ENCODE results near the gene OR1I1. TPM values are rescaled to one million over a fixed set of nuclear protein-coding genes. Genes with fewer than 3 reads are reported as not detected.

OR1I1 gene
- polyA plus RNA-seq, 4 donors: not detected

DNA sequence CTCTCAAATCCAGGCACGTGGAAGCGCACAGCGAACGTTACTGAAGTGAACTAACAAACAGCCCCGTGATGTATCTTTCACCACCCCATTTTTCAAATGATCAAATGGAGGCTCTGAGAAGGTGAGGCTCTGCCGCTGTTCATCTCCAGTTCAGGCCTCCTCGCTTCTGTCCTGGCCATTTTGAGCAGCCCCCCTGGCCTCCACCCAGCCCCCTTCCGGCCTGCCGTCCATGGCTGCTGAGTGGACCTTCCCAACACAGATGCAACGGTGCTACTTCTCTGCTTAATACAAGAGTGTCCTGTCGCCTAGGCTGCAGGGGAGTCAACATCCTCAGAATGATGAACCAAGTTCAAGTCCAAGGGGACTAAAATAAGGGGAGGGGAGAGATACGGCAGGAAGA lies 34.8 kb downstream of the OR1I1 start:
- no peak for FAIRE-seq
- WGBS, 3 donors: 87 to 93% (median 90%) methylated on average over 12 of the region's 12 CpGs
- no peak overlapping the region for H3K27ac ChIP-seq (ENCODE audit: low read depth in 1 of 3, low read length in 2 of 3)
- H3K36me3 ChIP-seq (ENCODE audit: control insufficient read depth in 3 of 3, insufficient read depth in 2 of 3, low read depth in 1 of 3, low read length in 3 of 3): peaks cover 10 to 90% (median 34%) of the 10 kb centered on the region in 3 donors
- no peaks in the 10 kb centered on the region for H3K27me3 ChIP-seq (ENCODE audit: control insufficient read depth in 3 of 3, insufficient read depth in 3 of 3, low read length in 3 of 3)
- DNase-seq: no peak
- peaks cover 0 to 2% of the 10 kb centered on the region in 2 donors for H3K9me3 ChIP-seq (ENCODE audit: control insufficient read depth in 2 of 2, insufficient read depth in 1 of 2, low read depth in 1 of 2, low read length in 1 of 2)
- H3K4me1 ChIP-seq (ENCODE audit: control insufficient read depth in 3 of 3, insufficient read depth in 2 of 3, low read depth in 1 of 3, low read length in 2 of 3): no peaks in the 10 kb centered on the region
- H3K4me3 ChIP-seq (ENCODE audit: low read depth in 1 of 3, low read length in 3 of 3): no peak overlapping the region

DNA sequence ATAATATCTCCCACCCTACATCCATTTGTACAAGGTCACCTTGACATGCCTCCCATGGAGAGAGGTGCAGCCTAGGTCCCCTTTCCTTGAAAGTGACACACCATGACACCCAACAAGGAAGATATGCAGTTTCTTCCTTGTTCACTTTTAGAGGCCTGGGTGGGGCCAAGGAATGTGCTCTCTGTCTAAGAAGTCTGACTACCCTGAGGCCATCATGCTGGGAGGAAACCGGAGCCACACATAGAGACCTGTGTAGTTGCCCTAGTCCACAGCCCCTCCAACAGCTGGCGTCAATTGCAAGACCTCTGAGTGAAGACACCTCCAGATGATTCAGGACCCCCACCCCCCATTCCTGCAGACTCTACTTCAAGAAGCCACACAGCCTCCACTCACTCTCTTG lies 36.2 kb downstream of the OR1I1 start:
- no peaks in the 10 kb centered on the region for H3K27me3 ChIP-seq (ENCODE audit: control insufficient read depth in 3 of 3, insufficient read depth in 3 of 3, low read length in 3 of 3)
- 95 to 96% (median 95%) methylated on average over 2 of the region's 2 CpGs for WGBS, 3 donors
- DNase-seq (no peak), FAIRE-seq (no peak)
- no peak overlapping the region for H3K27ac ChIP-seq (ENCODE audit: low read depth in 1 of 3, low read length in 2 of 3)
- no peaks in the 10 kb centered on the region for H3K4me1 ChIP-seq (ENCODE audit: control insufficient read depth in 3 of 3, insufficient read depth in 2 of 3, low read depth in 1 of 3, low read length in 2 of 3)
- H3K4me3 ChIP-seq (ENCODE audit: low read depth in 1 of 3, low read length in 3 of 3): no peak overlapping the region
- H3K36me3 ChIP-seq (ENCODE audit: control insufficient read depth in 3 of 3, insufficient read depth in 2 of 3, low read depth in 1 of 3, low read length in 3 of 3): peaks cover 10 to 98% (median 43%) of the 10 kb centered on the region in 3 donors
- peaks cover 0 to 2% of the 10 kb centered on the region in 2 donors for H3K9me3 ChIP-seq (ENCODE audit: control insufficient read depth in 2 of 2, insufficient read depth in 1 of 2, low read depth in 1 of 2, low read length in 1 of 2)

DNA sequence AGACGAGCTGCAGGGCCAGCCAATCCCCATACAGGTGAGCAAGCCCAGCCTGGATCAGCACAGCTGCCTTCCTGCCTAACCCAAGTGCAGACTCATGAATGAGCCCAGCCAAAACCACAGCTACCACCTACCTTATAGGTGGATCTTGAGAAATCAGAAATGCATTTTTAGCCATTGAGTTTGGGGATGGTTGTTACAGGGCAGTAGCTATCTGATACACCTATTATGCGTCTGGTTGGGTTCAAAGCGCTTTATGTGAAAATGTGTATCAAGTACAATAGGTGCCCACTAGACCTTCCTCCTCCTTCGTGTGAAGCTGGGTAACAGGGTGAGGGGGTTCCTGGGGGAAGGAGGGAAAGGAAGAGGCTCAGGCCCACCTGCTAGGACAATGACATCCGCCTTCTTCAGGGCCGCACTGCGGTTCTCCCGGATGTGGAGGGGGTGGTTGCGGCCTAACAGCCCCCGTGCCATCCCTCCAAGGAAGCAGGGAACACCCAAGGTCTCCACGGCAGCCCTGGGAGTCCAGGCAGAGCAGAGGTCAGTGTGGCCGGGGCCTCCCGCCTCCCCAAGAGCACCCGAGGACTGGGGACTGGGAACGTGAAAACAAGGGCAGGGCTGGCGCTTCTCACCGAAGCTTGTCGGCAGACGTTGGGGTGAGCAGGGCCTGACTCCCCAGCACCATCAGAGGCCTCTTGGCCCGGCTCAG lies 36.9 kb downstream of the OR1I1 start:
- Histone ChIP-seq H3K4me3 (ENCODE audit: low read depth in 1 of 3, low read length in 3 of 3) (no peak overlapping the region), H3K36me3 (ENCODE audit: control insufficient read depth in 3 of 3, insufficient read depth in 2 of 3, low read depth in 1 of 3, low read length in 3 of 3) (peaks cover 8 to 98% (median 43%) of the 10 kb centered on the region in 3 donors), H3K27ac (ENCODE audit: low read depth in 1 of 3, low read length in 2 of 3) (no peak overlapping the region), H3K9me3 (ENCODE audit: control insufficient read depth in 2 of 2, insufficient read depth in 1 of 2, low read depth in 1 of 2, low read length in 1 of 2) (no peaks in the 10 kb centered on the region), H3K27me3 (ENCODE audit: control insufficient read depth in 3 of 3, insufficient read depth in 3 of 3, low read length in 3 of 3) (no peaks in the 10 kb centered on the region), H3K4me1 (ENCODE audit: control insufficient read depth in 3 of 3, insufficient read depth in 2 of 3, low read depth in 1 of 3, low read length in 2 of 3) (peaks cover 0 to 2% (median 0%) of the 10 kb centered on the region in 3 donors)
- WGBS, 3 donors: 94 to 97% (median 95%) methylated on average over 19 to 20 of the region's 20 CpGs
- DNase-seq (no peak), FAIRE-seq (no peak)

DNA sequence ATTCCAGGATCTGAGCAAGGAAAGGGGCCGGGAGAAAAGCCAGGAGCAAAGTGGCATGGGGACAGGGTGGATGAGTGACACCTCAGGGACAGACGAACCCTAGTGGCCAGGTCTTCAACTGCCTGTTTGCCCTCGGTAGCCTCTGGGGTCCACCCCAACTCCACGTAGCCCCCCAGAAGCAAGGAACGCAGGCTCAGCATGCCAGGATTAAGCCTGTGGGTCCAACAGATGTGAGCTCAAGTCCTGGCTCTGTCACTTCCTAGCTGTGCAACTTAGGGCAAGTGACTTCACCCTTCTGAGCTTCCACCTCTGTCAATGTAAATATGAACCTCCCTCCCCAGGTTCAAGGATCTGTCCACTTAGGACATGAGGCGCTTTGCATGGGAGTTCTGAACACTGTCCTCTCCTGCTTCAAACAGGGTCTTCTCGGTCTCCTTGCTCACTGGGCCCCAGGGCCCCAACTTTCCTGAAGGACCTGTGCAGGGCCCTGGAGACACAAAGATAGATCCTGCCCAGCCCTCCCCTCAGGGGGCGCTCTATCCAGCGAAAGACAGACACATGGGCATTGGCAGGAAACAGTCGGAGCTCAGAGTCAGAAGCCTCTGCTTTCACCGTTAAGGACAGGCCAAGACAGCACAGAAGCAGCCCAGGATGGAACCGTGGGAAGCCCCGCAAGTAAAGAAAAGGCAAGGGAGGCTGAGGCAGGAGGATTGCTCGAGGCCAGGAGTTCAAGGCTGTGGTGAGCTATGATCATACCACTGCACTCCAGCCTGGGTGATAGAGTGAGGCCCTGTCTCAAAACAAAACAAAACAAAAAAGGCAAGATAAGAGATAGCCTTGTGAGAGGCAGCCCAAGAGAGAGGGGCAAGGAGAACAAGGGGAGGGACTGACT lies 38.4 kb downstream of the OR1I1 start:
- Histone ChIP-seq H3K36me3 (ENCODE audit: control insufficient read depth in 3 of 3, insufficient read depth in 2 of 3, low read depth in 1 of 3, low read length in 3 of 3) (peaks cover 7 to 86% (median 42%) of the 10 kb centered on the region in 3 donors), H3K4me1 (ENCODE audit: control insufficient read depth in 3 of 3, insufficient read depth in 2 of 3, low read depth in 1 of 3, low read length in 2 of 3) (peaks cover 0 to 7% (median 0%) of the 10 kb centered on the region in 3 donors), H3K9me3 (ENCODE audit: control insufficient read depth in 2 of 2, insufficient read depth in 1 of 2, low read depth in 1 of 2, low read length in 1 of 2) (no peaks in the 10 kb centered on the region), H3K27ac (ENCODE audit: low read depth in 1 of 3, low read length in 2 of 3) (no peak overlapping the region), H3K27me3 (ENCODE audit: control insufficient read depth in 3 of 3, insufficient read depth in 3 of 3, low read length in 3 of 3) (no peaks in the 10 kb centered on the region), H3K4me3 (ENCODE audit: low read depth in 1 of 3, low read length in 3 of 3) (no peak overlapping the region)
- DNase-seq (no peak), FAIRE-seq (no peak)
- WGBS, 3 donors: 95 to 98% (median 97%) methylated on average over 14 of the region's 14 CpGs

DNA sequence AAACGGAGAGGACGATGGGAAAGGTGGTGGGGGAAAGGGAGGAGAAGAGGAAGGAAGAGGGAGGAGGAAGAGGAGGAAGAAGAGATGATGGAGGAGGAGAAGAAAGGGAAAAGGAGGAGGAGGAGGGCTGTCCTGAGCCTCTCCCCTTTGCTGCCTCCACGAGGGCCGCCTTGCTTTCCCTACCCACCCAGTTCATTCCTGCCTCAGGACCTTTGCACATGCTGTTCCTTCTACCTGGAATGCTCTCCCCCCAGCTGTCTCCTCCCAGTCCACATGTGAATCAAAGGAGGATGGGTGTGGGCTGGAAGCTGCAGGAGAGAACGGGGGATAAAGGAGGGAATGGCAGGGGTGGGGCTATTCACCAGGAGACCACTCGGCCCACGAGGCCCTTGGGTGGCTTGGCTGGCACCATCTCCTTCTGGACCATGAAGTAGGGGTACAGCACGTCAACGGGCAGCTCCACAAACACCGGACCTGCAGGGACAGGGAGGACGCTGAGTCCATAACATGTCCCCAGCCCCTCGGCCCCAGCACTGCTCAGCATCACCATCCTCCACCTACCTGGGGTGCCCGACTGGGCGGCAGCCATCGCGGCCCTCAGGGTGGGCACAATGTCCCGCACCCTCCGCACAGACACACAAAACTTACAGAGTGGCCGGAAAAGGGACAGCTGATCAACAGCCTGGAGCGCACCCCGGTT lies 40.5 kb downstream of the OR1I1 start:
- Histone ChIP-seq H3K27me3 (ENCODE audit: control insufficient read depth in 3 of 3, insufficient read depth in 3 of 3, low read length in 3 of 3) (no peaks in the 10 kb centered on the region), H3K36me3 (ENCODE audit: control insufficient read depth in 3 of 3, insufficient read depth in 2 of 3, low read depth in 1 of 3, low read length in 3 of 3) (peaks cover 2 to 65% (median 33%) of the 10 kb centered on the region in 3 donors), H3K4me1 (ENCODE audit: control insufficient read depth in 3 of 3, insufficient read depth in 2 of 3, low read depth in 1 of 3, low read length in 2 of 3) (peaks cover 0 to 9% (median 0%) of the 10 kb centered on the region in 3 donors), H3K9me3 (ENCODE audit: control insufficient read depth in 2 of 2, insufficient read depth in 1 of 2, low read depth in 1 of 2, low read length in 1 of 2) (no peaks in the 10 kb centered on the region), H3K27ac (ENCODE audit: low read depth in 1 of 3, low read length in 2 of 3) (no peak overlapping the region), H3K4me3 (ENCODE audit: low read depth in 1 of 3, low read length in 3 of 3) (no peak overlapping the region)
- no peak for FAIRE-seq
- WGBS, 3 donors: 96 to 97% (median 97%) methylated on average over 19 to 21 of the region's 21 CpGs
- DNase-seq: no peak

DNA sequence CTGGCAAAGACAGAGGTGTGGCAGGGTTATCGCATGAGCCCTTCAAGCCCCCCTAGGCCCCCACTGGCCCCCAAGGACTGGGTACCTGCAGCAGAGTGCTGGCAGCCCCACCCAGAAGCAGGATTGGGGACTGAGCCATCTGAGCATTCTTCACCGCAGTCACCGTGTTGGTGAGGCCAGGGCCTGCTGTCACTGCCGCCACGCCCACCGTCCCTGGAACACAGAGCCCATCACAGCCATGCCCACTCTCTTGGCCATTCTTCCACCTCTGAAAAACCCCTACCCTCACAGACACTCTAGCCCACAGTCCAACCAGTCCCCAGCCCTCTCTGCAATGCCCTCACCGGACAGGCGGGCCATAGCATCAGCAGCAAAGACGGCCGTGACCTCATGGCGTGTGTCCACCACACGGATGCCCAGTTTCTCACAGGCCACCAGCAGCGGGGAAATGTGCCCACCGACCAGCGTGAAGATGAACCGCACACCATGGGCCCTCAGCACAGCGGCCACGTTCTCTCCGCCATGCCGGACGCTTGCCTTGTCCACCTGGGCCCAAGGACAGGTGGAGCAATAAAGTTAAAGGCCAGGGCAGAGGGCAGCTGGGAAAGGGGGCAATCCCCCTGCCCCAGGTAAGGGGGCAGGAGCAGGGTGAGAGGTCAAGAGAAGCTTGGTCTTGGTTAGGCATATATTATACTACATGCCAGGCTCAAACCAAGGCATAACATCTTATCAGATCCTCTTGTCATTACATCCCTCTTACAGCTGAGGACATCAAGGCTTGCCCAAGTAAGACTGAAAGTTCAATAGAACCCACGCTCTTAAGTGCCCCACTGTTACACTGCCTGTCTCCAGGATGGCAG lies 41.2 kb downstream of the OR1I1 start:
- Histone ChIP-seq H3K36me3 (ENCODE audit: control insufficient read depth in 3 of 3, insufficient read depth in 2 of 3, low read depth in 1 of 3, low read length in 3 of 3) (peaks cover 2 to 57% (median 33%) of the 10 kb centered on the region in 3 donors), H3K27ac (ENCODE audit: low read depth in 1 of 3, low read length in 2 of 3) (no peak overlapping the region), H3K27me3 (ENCODE audit: control insufficient read depth in 3 of 3, insufficient read depth in 3 of 3, low read length in 3 of 3) (no peaks in the 10 kb centered on the region), H3K9me3 (ENCODE audit: control insufficient read depth in 2 of 2, insufficient read depth in 1 of 2, low read depth in 1 of 2, low read length in 1 of 2) (no peaks in the 10 kb centered on the region), H3K4me3 (ENCODE audit: low read depth in 1 of 3, low read length in 3 of 3) (peak overlapping the region in 1 of 3 donors; percentile 97), H3K4me1 (ENCODE audit: control insufficient read depth in 3 of 3, insufficient read depth in 2 of 3, low read depth in 1 of 3, low read length in 2 of 3) (peaks cover 0 to 9% (median 0%) of the 10 kb centered on the region in 3 donors)
- no peak for FAIRE-seq
- 94% methylated on average over 20 to 22 of the region's 22 CpGs for WGBS, 3 donors
- no peak for DNase-seq

DNA sequence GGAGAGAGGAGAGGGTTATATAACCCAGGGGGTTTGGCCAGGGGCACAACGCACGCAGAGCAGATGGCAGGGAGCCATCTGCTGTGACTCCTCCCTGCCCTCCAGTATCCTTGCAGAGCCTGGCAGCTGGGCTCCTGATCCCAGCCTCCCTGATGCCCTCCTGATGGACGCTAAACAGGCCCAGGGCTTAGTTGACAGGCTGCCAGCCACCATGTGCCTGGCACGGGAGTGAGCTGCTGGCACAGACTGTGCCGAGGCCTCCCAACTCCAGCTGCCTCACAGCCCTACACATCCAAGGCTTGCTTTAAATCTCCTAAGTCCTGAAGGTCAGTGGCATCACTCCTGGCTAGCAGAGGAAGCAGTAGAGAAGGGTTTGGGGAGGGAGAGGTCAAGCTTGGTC lies 41.9 kb downstream of the OR1I1 start:
- no peaks in the 10 kb centered on the region for H3K9me3 ChIP-seq (ENCODE audit: control insufficient read depth in 2 of 2, insufficient read depth in 1 of 2, low read depth in 1 of 2, low read length in 1 of 2)
- peak; percentile 31 to 44 for DNase-seq
- no peak for FAIRE-seq
- peak overlapping the region in 2 of 3 donors; percentile 80 to 97 for H3K4me3 ChIP-seq (ENCODE audit: low read depth in 1 of 3, low read length in 3 of 3)
- no peaks in the 10 kb centered on the region for H3K27me3 ChIP-seq (ENCODE audit: control insufficient read depth in 3 of 3, insufficient read depth in 3 of 3, low read length in 3 of 3)
- 18 to 41% (median 38%) methylated on average over 5 of the region's 5 CpGs for WGBS, 3 donors
- peaks cover 2 to 50% (median 30%) of the 10 kb centered on the region in 3 donors for H3K36me3 ChIP-seq (ENCODE audit: control insufficient read depth in 3 of 3, insufficient read depth in 2 of 3, low read depth in 1 of 3, low read length in 3 of 3)
- peak overlapping the region; percentile 86 to 97 (median 94) for H3K27ac ChIP-seq (ENCODE audit: low read depth in 1 of 3, low read length in 2 of 3)
- peaks cover 0 to 9% (median 0%) of the 10 kb centered on the region in 3 donors for H3K4me1 ChIP-seq (ENCODE audit: control insufficient read depth in 3 of 3, insufficient read depth in 2 of 3, low read depth in 1 of 3, low read length in 2 of 3)
